Chondrocyte (in vitro differentiated cells): ENCODE data around the gene AKT1. TPM values are rescaled to one million over a fixed set of nuclear protein-coding genes. Genes with fewer than 3 reads are reported as not detected.

Source experiments
- DNase-seq: peaks from one replicate; pipeline ENCODE4 v3.0.0; 2021; ENCODE audit warnings: mixed read lengths, low spot score
- H3K27ac Mint-ChIP-seq: one replicate; pipeline ENCODE4 v1.8.0; 2021; ENCODE audit warnings: mild to moderate bottlenecking, moderate library complexity, mixed read lengths; ENCODE audit not compliant: unreplicated experiment
- H3K27me3 Mint-ChIP-seq: 2 replicates; pipeline ENCODE4 v1.8.0; 2021; ENCODE audit warnings: low read depth, mixed read lengths
- H3K36me3 Mint-ChIP-seq: 2 replicates; pipeline ENCODE4 v1.8.0; 2021; ENCODE audit warnings: low read depth, mixed read lengths
- H3K4me1 Mint-ChIP-seq: 2 replicates; pipeline ENCODE4 v1.8.0; 2021; ENCODE audit warnings: low read depth, mild to moderate bottlenecking, mixed read lengths
- H3K4me3 Mint-ChIP-seq: one replicate; pipeline ENCODE4 v1.8.0; 2021; ENCODE audit warnings: mild to moderate bottlenecking, moderate library complexity, mixed read lengths; ENCODE audit not compliant: unreplicated experiment
- H3K9me3 Mint-ChIP-seq: 2 replicates; pipeline ENCODE4 v1.8.0; 2021; ENCODE audit warnings: low read depth, mixed read lengths
- total RNA-seq: library from RNA; stranded (reverse); gene quantifications from 3 replicates; pipeline ENCODE4 v1.2.1, GENCODE V29; 2021
- TF ChIP-seq, protein P1 (sequence below): fragments of 200-600 bp; sonication (generic); IDR thresholded peaks from 2 replicates; pipeline ENCODE4 v1.5.0; 2021; ENCODE audit warnings: antibody characterized with exemption, mild to moderate bottlenecking, moderate library complexity

AKT1 gene
- total RNA-seq, 1 donor from 2014 or later: 156 TPM

DNA sequence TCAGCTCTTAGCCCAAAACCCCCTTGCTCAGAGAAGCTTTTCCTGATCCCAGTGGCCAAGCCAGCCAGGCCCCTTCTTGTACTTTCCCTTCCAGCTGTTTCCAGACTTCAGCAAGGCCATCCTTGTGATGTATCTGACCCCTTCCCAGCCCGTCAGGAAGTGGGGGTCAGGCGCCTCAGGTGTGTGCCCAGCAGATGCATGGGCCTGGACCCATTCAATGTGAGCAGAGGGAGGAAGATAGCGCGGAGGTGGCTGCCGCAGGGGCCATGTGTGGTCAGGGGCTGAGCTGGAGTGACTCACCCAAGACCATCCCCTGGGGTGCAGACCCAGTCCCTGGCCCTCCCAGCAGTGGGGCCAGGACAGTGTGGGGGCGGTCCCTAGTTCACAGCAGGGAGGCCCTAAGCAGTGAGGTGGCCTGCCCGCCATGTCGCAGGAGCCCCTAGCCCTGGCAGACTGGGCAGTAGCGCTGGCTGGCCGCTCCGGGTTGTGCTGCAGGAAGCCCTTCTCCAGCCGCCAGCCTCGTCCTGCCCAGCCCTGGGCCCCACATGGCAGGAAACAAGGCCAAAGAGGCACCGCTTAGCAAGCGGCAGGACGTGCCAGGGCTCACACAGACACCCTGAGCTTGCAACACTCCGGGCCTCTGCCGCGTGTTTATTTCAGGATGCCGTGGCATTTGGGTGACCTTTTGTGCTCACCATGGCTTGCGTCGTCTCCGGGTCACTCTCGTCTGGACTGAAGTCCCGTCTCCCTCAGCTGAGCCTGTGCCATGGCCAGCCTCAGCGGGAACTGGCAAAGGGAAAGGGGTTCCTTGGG is 59.5 kb downstream of the AKT1 start:
- Mint-ChIP-seq H3K4me1 (peaks cover 20% of the 10 kb centered on the region), H3K36me3 (peaks cover 4% of the 10 kb centered on the region), H3K4me3 (peak overlapping the region; percentile 16), H3K9me3 (no peaks in the 10 kb centered on the region), H3K27me3 (no peaks in the 10 kb centered on the region), H3K27ac (peak overlapping the region; percentile 98)
- TF ChIP-seq, protein P1, sequence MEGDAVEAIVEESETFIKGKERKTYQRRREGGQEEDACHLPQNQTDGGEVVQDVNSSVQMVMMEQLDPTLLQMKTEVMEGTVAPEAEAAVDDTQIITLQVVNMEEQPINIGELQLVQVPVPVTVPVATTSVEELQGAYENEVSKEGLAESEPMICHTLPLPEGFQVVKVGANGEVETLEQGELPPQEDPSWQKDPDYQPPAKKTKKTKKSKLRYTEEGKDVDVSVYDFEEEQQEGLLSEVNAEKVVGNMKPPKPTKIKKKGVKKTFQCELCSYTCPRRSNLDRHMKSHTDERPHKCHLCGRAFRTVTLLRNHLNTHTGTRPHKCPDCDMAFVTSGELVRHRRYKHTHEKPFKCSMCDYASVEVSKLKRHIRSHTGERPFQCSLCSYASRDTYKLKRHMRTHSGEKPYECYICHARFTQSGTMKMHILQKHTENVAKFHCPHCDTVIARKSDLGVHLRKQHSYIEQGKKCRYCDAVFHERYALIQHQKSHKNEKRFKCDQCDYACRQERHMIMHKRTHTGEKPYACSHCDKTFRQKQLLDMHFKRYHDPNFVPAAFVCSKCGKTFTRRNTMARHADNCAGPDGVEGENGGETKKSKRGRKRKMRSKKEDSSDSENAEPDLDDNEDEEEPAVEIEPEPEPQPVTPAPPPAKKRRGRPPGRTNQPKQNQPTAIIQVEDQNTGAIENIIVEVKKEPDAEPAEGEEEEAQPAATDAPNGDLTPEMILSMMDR: no peak
- no peak for DNase-seq

DNA sequence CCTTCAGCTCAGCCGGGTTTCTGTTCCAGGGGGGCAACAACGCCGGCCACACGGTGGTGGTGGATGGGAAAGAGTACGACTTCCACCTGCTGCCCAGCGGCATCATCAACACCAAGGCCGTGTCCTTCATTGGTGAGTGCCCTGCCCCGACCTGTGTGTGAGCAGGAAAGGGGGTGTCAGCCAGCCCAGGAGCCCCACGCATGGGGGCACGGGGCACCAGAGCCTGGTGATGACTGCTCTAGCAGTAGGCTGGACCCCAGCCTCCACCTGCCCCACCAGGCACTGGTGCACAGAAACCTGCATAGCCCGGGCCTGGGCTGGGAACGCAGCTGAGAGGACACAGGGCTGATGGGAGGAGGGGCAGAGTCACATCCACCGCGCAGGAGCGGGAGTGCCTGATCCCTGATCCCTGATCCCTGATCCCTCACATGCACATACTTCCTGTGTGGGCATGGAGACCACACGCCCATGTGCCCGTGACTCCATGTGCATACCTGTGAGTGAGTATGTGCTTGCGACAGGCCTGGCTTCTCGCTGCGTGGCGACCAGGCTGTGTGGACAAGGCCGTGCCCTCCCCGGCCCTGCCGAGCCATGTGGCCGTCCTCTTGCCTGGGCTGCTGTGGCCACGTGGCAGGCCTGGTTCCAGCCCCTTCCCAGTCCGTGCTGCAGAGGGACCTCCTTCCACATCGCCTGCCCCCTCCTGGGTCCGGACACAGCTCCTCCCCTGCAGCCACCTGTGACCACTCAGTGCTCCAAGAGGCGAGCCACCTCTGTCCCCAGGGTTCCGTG is 60.4 kb downstream of the AKT1 start:
- Mint-ChIP-seq H3K27ac (no peak overlapping the region), H3K36me3 (peaks cover 2% of the 10 kb centered on the region), H3K9me3 (no peaks in the 10 kb centered on the region), H3K4me3 (no peak overlapping the region), H3K27me3 (no peaks in the 10 kb centered on the region), H3K4me1 (peaks cover 20% of the 10 kb centered on the region)
- TF ChIP-seq, protein P1: no peak
- DNase-seq: no peak

- no peak for DNase-seq
- H3K4me1 Mint-ChIP-seq: peaks cover 20% of the 10 kb centered on the region
These were observed 61.0 kb downstream of the AKT1 start for GRCh38 chr14:104734601-104734990.

DNA sequence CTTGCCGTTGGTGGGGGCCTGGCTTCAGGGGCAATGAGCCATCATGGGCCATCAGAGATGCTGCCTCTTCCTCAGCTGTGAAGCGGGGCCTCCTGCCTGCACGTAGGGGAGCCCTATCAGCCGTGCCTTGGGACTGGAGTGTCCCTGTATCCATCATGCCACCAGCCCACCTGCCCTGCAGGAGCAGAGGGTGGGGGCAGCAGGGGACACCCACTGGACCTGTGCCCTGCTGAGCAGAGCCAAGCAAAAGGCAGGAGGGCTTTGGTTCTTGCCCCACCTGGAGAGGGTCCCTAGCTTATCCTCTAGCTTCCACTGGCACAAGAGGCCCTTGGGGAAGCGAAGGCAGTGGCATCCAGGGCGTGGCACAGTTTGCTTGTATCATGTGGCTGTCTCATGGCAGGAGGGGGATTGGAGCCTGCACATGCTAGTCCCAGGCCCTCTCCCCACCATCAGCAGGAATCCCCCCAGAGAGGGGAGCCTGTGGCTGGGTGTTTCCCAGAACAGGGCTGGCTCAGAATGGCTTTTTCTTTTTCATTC is 61.4 kb downstream of the AKT1 start:
- Mint-ChIP-seq H3K4me3 (no peak overlapping the region), H3K36me3 (no peaks in the 10 kb centered on the region), H3K9me3 (no peaks in the 10 kb centered on the region), H3K27me3 (peaks cover 2% of the 10 kb centered on the region), H3K27ac (no peak overlapping the region), H3K4me1 (peaks cover 20% of the 10 kb centered on the region)
- DNase-seq: no peak
- TF ChIP-seq, protein P1: no peak

More at GRCh38 chr14:104734601-104734990, 61.0 kb downstream of the AKT1 start:
- Mint-ChIP-seq H3K4me3 (no peak overlapping the region), H3K27ac (no peak overlapping the region), H3K27me3 (no peaks in the 10 kb centered on the region), H3K36me3 (no peaks in the 10 kb centered on the region), H3K9me3 (no peaks in the 10 kb centered on the region)
- TF ChIP-seq, protein P1: no peak
